Dendritic cell treated with granulocyte-macrophage colony-stimulating factor and Interleukin-4, amounts not matched to agents 40 ng/mL and 50 ng/mL, for 4 days (primary cell): ENCODE measurements around the gene BLTP3B.
"Not testable (repeated sequence)": the region's sequence is repeated elsewhere in the genome, so short reads cannot be mapped to it uniquely, and the experiment has no call there.

Experiments
- H3K27ac Mint-ChIP-seq: one replicate; pipeline ENCODE4 v1.8.0; 2022; ENCODE audit warnings: mild to moderate bottlenecking, mixed read lengths
- H3K27me3 Mint-ChIP-seq: one replicate; pipeline ENCODE4 v1.8.0; 2022; ENCODE audit warnings: mild to moderate bottlenecking, mixed read lengths
- H3K36me3 Mint-ChIP-seq: one replicate; pipeline ENCODE4 v1.8.0; 2022; ENCODE audit warnings: low read depth, mixed read lengths
- H3K4me1 Mint-ChIP-seq: one replicate; pipeline ENCODE4 v1.8.0; 2022; ENCODE audit warnings: low read depth, mixed read lengths
- H3K4me3 Mint-ChIP-seq: one replicate; pipeline ENCODE4 v1.8.0; 2022; ENCODE audit warnings: mild to moderate bottlenecking, moderate library complexity, mixed read lengths
- H3K9me3 Mint-ChIP-seq: one replicate; pipeline ENCODE4 v1.8.0; 2022; ENCODE audit warnings: mixed read lengths
- intact Hi-C: fragments of 100-400 bp; cut with micrococcal nuclease; formaldehyde crosslinking; loops from one replicate; pipeline ENCODE4 v1.15.0; 2022

Gene BLTP3B

GRCh38 chr12:100142851-100143559 is at the start of gene BLTP3B:
Gene BLTP3B (minus strand): TSS chr12:100142874. CDS start chr12:100142635, 239 bp downstream.
- intact Hi-C loops = loop anchor here (2.0 to 10.0 kb wide), 3 partner anchors 59 to 432 kb away; partner anchors contain the start of genes ACTR6, DEPDC4, GAS2L3 and SCYL2
- H3K27ac Mint-ChIP-seq = peak within 1 kb of the TSS; percentile 98
- H3K27me3 Mint-ChIP-seq = no peaks in the 10 kb centered on the region
- peaks cover 19% of the 10 kb centered on the region for H3K36me3 Mint-ChIP-seq
- peak within 1 kb of the TSS; percentile 99 for H3K4me3 Mint-ChIP-seq
- peaks cover 37% of the 10 kb centered on the region for H3K4me1 Mint-ChIP-seq
- peaks cover 10% of the 10 kb centered on the region for H3K9me3 Mint-ChIP-seq

DNA sequence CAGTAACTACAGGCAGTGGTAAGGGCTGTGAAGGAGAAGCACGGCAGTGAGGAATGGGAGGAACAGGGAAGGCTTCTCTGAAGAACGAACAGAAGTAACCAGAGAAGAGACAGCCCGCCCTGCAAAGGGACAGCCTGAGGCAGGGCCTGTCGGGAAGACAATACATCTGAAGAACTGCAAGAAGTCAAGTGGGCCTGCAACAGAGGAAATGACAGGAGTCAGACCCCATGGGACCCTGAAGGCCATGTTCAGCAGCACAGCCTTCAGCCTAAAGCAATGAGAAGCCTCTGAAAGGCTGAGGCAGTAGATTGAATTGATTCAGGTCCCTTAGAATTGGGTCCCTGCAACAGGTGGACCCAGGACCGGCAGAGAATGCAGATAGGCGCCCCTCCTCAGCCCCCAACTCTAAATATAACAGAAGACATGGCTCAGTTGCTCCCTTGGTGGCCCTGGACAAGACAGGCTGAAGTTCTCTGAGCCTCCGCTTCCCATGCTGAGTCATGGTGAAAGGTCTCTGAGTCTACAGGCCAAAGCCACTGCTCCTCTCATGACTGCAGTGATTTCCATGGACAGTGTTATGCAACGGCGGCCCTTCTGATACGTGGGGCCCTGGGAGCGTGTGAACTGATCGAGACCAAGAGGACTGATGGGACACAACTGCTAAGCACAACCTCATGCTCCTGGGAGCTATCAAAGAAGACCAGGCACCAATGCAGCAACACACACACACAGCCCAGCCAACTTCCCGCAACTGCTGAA is 47.1 kb upstream of the BLTP3B start:
- no peaks in the 10 kb centered on the region for H3K27me3 Mint-ChIP-seq
- peaks cover 15% of the 10 kb centered on the region for H3K4me1 Mint-ChIP-seq
- H3K36me3 Mint-ChIP-seq = no peaks in the 10 kb centered on the region
- no peak overlapping the region for H3K27ac Mint-ChIP-seq
- no peak overlapping the region for H3K4me3 Mint-ChIP-seq
- no peaks in the 10 kb centered on the region for H3K9me3 Mint-ChIP-seq
- intact Hi-C loops = no loop called here

DNA sequence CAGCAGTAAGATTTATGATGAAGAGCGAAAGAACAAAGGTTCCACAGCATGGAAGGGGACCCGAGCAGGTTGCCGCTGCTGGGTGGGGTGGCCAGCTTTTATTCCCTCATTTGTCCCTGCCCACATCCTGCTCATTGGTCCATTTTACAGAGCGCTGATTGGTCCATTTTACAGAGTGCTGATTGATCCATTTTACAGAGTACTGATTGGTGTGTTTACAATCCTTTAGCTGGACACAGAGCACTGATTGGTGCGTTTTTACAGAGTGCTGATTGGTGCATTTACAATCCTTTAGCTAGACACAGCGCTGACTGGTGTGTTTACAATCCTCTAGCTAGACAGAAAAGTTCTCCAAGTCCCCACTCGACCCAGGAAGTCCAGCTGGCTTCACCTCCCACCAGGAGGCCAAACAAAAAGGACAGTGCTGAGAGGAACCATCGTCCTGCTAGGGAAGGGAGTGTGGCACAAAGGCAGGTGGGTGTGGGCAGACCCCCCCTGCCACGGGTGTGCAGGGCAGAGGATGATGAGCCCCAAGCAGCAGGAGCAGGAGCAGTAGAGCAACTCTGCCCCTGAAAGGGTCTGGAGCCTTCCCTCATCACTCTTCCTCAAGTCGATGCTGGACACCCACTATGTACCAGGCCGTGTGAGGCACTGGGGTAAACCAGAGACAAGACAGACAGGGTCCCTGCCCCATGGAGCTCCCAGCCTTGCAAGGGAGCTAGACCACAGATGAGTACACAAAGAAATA is 46.4 kb upstream of the BLTP3B start:
- H3K27me3 Mint-ChIP-seq, H3K9me3 Mint-ChIP-seq, H3K27ac Mint-ChIP-seq, intact Hi-C loops, H3K36me3 Mint-ChIP-seq, H3K4me3 Mint-ChIP-seq: not testable (repeated sequence)
- peaks cover 15% of the 10 kb centered on the region for H3K4me1 Mint-ChIP-seq

- intact Hi-C loops = no loop called here
- Mint-ChIP-seq H3K36me3 (no peaks in the 10 kb centered on the region), H3K27ac (no peak overlapping the region)
Measured at GRCh38 chr12:100187857-100188519, 45.3 kb upstream of the BLTP3B start.

GRCh38 chr12:100187068-100187467 is 44.4 kb upstream of the BLTP3B start:
- Mint-ChIP-seq H3K27me3 (no peaks in the 10 kb centered on the region), H3K27ac (no peak overlapping the region), H3K36me3 (no peaks in the 10 kb centered on the region), H3K4me3 (no peak overlapping the region), H3K4me1 (peaks cover 15% of the 10 kb centered on the region), H3K9me3 (no peaks in the 10 kb centered on the region)
- intact Hi-C loops = no loop called here

More at GRCh38 chr12:100187857-100188519, 45.3 kb upstream of the BLTP3B start:
- Mint-ChIP-seq H3K9me3 (no peaks in the 10 kb centered on the region), H3K4me1 (peaks cover 15% of the 10 kb centered on the region), H3K27me3 (no peaks in the 10 kb centered on the region), H3K4me3 (no peak overlapping the region)

DNA sequence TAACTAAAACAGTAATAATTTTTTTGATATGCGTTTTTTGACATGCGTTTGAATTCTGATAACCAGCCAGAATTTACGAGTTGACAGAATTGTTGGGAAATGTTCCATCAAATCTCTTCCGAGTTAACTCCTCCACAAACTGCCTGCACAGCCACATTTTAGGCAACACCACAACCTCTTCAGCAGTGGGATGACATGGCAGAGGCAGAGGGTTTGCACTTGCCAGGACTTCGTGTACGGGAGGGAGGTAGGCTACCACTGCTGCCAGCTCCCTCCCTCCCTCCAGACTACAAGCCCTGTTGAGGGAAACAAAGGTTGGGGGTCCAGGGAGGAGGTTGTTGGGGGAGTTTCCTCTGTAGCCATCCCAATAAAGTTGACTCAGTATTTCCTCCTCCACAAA is 43.4 kb upstream of the BLTP3B start:
- no peak overlapping the region for H3K4me3 Mint-ChIP-seq
- H3K4me1 Mint-ChIP-seq = peaks cover 15% of the 10 kb centered on the region
- H3K27me3 Mint-ChIP-seq = no peaks in the 10 kb centered on the region
- no peaks in the 10 kb centered on the region for H3K9me3 Mint-ChIP-seq
- H3K27ac Mint-ChIP-seq = no peak overlapping the region
- intact Hi-C loops = no loop called here
- no peaks in the 10 kb centered on the region for H3K36me3 Mint-ChIP-seq

DNA sequence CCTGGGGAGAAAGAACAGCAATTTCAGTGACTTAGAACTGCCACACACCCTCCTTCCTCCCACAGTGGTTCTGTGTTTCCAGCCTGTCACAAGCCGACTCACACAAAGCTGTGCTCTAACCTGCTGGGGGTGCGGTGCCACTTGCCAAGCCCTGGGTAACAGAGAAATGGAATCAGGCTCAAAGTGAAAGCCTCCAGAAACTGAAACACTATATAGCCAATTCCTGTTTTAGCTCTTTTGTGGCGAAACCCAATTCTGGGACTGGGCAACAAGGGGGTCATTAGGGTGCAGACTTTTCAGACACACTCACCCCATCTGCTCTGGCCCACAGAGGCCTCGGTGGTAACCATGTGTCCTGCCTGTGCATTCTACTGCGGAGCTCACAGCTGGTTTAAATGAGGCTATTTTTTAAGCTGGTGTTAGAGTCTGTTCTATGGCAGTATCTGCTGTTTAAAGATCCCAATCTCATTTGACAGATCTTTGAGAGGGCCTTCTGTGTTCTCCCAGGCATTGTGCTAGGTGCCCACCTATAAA is 42.8 kb upstream of the BLTP3B start:
- H3K36me3 Mint-ChIP-seq = no peaks in the 10 kb centered on the region
- H3K27me3 Mint-ChIP-seq = no peaks in the 10 kb centered on the region
- no peak overlapping the region for H3K27ac Mint-ChIP-seq
- intact Hi-C loops = no loop called here
- no peaks in the 10 kb centered on the region for H3K9me3 Mint-ChIP-seq
- H3K4me1 Mint-ChIP-seq = peaks cover 14% of the 10 kb centered on the region
- no peak overlapping the region for H3K4me3 Mint-ChIP-seq

- Mint-ChIP-seq H3K9me3 (no peaks in the 10 kb centered on the region), H3K4me1 (peaks cover 6% of the 10 kb centered on the region), H3K27ac (no peak overlapping the region), H3K4me3 (no peak overlapping the region), H3K27me3 (no peaks in the 10 kb centered on the region), H3K36me3 (no peaks in the 10 kb centered on the region)
- intact Hi-C loops = no loop called here
Measured at GRCh38 chr12:100184549-100185145, 42.0 kb upstream of the BLTP3B start.

GRCh38 chr12:100179252-100179651 is 36.6 kb upstream of the BLTP3B start:
- no peak overlapping the region for H3K27ac Mint-ChIP-seq
- no peak overlapping the region for H3K4me3 Mint-ChIP-seq
- no peaks in the 10 kb centered on the region for H3K27me3 Mint-ChIP-seq
- intact Hi-C loops = no loop called here
- no peaks in the 10 kb centered on the region for H3K36me3 Mint-ChIP-seq
- no peaks in the 10 kb centered on the region for H3K9me3 Mint-ChIP-seq
- no peaks in the 10 kb centered on the region for H3K4me1 Mint-ChIP-seq

DNA sequence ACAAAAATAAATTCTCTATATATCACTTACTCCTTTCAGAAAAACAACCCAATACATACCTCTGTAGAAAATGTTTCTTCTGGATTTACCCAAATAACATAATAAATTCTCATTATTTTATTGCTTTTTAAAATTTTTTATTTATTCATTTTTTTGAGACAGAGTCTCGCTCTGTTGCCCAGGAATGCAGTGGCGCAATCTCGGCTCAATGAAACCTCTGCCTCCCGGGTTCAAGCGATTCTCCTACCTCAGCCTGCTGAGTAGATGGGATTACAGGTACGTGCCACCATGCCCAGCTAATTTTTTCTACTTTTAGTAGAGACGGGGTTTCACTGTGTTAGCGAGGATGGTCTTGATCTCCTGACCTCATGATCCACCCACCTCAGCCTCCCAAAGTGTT is 33.8 kb upstream of the BLTP3B start:
- H3K27me3 Mint-ChIP-seq, H3K27ac Mint-ChIP-seq, H3K9me3 Mint-ChIP-seq, intact Hi-C loops, H3K4me3 Mint-ChIP-seq, H3K4me1 Mint-ChIP-seq, H3K36me3 Mint-ChIP-seq: not testable (repeated sequence)

- no peak overlapping the region for H3K4me3 Mint-ChIP-seq
- no peaks in the 10 kb centered on the region for H3K36me3 Mint-ChIP-seq
- H3K9me3 Mint-ChIP-seq = no peaks in the 10 kb centered on the region
- H3K27me3 Mint-ChIP-seq = no peaks in the 10 kb centered on the region
- intact Hi-C loops = no loop called here
- no peak overlapping the region for H3K27ac Mint-ChIP-seq
- H3K4me1 Mint-ChIP-seq = no peaks in the 10 kb centered on the region
Measured at GRCh38 chr12:100174495-100174894, 31.8 kb upstream of the BLTP3B start.

- H3K27me3 Mint-ChIP-seq = no peaks in the 10 kb centered on the region
- no peaks in the 10 kb centered on the region for H3K9me3 Mint-ChIP-seq
- H3K4me3 Mint-ChIP-seq = no peak overlapping the region
- no peak overlapping the region for H3K27ac Mint-ChIP-seq
- H3K36me3 Mint-ChIP-seq = no peaks in the 10 kb centered on the region
- intact Hi-C loops = no loop called here
- H3K4me1 Mint-ChIP-seq = no peaks in the 10 kb centered on the region
Measured at GRCh38 chr12:100173111-100173510, 30.4 kb upstream of the BLTP3B start.

DNA sequence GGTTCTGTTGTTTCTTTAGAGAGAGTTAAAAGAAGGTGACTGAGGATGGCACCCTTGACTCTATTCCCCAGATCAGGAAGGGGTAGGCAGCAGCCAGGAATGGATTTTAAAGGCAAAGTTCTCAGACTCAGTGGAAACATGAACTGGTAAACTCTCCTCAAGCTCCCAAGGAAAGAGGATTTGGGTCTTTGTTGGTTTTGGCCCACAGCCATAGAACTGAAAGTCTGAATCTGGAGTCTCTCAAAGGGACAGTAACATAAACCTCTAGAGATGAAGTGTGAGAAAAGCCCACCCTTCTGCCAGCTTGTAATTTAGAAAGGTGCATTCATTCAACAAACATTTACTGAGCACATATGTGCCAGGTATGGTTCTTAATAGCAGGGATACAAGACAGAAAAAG is 28.6 kb upstream of the BLTP3B start:
- H3K27ac Mint-ChIP-seq = no peak overlapping the region
- H3K4me1 Mint-ChIP-seq = no peaks in the 10 kb centered on the region
- no peaks in the 10 kb centered on the region for H3K27me3 Mint-ChIP-seq
- intact Hi-C loops = no loop called here
- H3K9me3 Mint-ChIP-seq = no peaks in the 10 kb centered on the region
- no peaks in the 10 kb centered on the region for H3K36me3 Mint-ChIP-seq
- no peak overlapping the region for H3K4me3 Mint-ChIP-seq
